Measurements from ENCODE around the gene KCNIP3.

Gene KCNIP3

GRCh38 chr2:95330794-95331338 is 33.7 kb downstream of the KCNIP3 start:
- DNase-seq = no peak

- DNase-seq = no peak
Observed at GRCh38 chr2:95331606-95332005, 34.5 kb downstream of the KCNIP3 start.

GRCh38 chr2:95332036-95332435 is 34.9 kb downstream of the KCNIP3 start:
- DNase-seq = no peak

GRCh38 chr2:95333056-95333455 is 35.9 kb downstream of the KCNIP3 start:
- DNase-seq = no peak

- no peak for DNase-seq
Observed at GRCh38 chr2:95333888-95334338, 36.8 kb downstream of the KCNIP3 start.

GRCh38 chr2:95334916-95335641 is 37.9 kb downstream of the KCNIP3 start:
- no peak for DNase-seq

- no peak for DNase-seq
Observed at GRCh38 chr2:95336406-95336805, 39.3 kb downstream of the KCNIP3 start.

GRCh38 chr2:95337829-95338228 is 40.7 kb downstream of the KCNIP3 start:
- no peak for DNase-seq

- no peak for DNase-seq
Observed at GRCh38 chr2:95342556-95343320, 45.6 kb downstream of the KCNIP3 start.

GRCh38 chr2:95343429-95344214 is 46.5 kb downstream of the KCNIP3 start:
- DNase-seq = no peak

GRCh38 chr2:95344215-95344583 is 47.1 kb downstream of the KCNIP3 start:
- no peak for DNase-seq

GRCh38 chr2:95344656-95345055 is 47.5 kb downstream of the KCNIP3 start:
- DNase-seq = no peak

GRCh38 chr2:95345081-95345562 is 48.0 kb downstream of the KCNIP3 start:
- DNase-seq = no peak

- DNase-seq = peak; percentile 69
Observed at GRCh38 chr2:95345563-95346230, 48.5 kb downstream of the KCNIP3 start.

GRCh38 chr2:95346231-95346737 is 49.1 kb downstream of the KCNIP3 start:
- no peak for DNase-seq

- no peak for DNase-seq
Observed at GRCh38 chr2:95346738-95347671, 49.9 kb downstream of the KCNIP3 start.

- no peak for DNase-seq
Observed at GRCh38 chr2:95347681-95348608, 50.8 kb downstream of the KCNIP3 start.

GRCh38 chr2:95348609-95349567 is 51.7 kb downstream of the KCNIP3 start:
- DNase-seq = no peak
